Tongue (tissue), 2 donors: ENCODE results near the gene TFPI. TPM values are rescaled to one million over a fixed set of nuclear protein-coding genes. Genes with fewer than 3 reads are reported as not detected.

Experiments used
- small RNA-seq: library from RNA; depleted of rRNA; stranded (forward); fragments of <200 nt; gene quantifications from one replicate; pipeline ENCODE3, GENCODE V24; 2014; ENCODE audit warnings: low replicate concordance
- total RNA-seq: library from RNA; depleted of rRNA; stranded (reverse); fragments of >200 nt; gene quantifications from one replicate; pipeline ENCODE4 v1.2.3, GENCODE V29; 2014

The TFPI gene
- total RNA-seq, 1 donor from 2014 or later: 52.1 TPM

Small RNA genes within 50 kb of the gene (small RNA-seq; reads per million reads assigned to genes)
- gene GAPDHP59: not detected

Other genes starting within 250 kb of the TFPI start
- gene CALCRL, start 106.2 kb downstream of the TFPI start, total RNA-seq: 98.6 TPM